ENCODE data around the gene CPEB1.

CPEB1 gene

DNA sequence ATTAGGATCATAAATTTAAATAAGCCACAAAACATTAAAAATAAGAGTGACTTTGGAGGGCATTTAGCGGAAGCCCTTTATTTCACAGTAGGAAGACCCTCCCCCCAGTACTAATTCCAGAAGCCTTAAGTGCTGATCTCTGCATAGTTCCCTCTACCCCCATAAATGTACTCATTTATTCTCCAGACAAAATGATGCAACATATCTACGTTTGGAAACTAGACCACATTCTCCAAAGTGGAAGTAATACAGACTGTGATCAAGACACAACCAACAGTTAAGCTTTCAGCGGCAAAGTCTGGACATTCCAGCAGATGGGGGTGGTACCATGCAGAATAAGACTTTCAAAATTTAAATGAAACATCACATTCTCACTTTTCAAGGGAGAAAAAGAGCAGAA is 62.1 kb downstream of the CPEB1 start:
- FAIRE-seq = no peak

DNA sequence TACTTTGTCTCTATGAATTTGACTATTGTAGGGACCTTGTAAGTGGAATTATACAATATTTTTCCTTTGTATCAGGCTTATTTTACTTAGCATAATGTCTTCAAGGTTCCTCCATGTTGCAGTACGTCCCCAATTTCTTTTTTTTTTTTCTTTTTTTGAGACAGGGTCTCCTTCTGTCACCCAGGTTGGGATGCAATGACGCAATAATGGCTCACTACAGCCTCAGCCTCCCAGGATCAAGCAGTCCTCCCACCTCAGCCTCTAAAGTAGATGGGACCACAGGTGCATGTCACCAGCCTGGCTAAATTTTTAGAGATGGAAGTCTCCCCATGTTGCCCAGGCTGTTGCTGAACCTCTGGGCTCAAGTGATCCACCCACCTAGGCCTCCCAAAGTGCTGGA is 66.5 kb downstream of the CPEB1 start:
- no peak for FAIRE-seq

DNA sequence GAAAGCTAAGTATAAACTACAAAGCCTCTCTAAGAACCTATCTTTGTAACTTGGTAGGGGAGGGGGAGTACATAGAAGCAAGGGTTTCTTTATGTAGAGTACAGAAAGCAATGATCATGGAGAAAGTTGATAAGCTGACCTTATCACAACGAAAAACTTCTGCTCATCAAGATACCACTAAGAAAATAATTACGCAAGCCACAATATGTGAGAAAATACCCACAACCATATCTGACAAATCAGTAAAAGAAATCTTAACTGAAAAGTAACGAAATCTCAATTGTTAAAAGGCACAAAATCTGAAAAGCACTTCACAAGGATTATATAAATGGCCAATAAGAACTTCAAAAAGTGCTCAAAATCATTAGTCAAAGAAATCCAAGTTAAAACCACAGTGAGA is 71.8 kb downstream of the CPEB1 start:
- no peak for FAIRE-seq

DNA sequence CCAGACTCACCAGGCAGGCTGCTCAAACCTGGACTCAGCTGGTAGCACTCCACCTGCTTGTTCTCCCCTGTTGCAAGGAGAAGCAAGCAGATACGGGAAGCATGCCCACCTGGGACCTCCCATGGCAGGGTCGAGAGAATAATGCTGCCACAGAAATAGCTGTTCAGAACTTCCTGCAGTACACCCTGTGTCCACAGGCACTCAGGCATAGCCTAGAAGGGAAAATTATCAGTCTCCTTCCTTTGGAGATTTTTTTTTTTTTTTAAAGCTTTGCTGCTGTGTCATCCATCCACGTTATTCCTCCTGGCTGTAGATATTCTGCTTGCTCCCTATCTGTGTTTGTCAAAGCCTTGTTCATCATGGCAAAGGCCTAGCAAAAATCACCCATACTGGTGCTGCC is 74.2 kb downstream of the CPEB1 start:
- FAIRE-seq = no peak

DNA sequence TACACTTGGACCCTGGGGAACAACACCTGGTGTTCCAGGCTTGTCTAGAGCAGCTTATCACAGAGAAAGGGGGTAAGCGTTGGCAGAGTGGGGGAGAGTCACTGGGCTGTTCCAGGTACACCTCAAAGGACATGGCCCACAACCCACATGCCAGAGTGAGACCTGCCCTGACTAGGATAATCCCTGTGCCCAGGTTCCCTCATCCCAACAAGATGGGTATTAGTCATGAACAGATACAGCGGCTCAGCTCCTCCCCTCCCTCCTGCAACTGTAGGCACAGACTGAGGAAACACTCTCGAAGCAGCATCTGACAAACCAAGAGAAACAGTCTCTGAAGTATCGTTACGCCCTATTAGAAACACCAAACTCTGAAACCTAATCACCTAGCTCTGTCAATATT is 74.9 kb downstream of the CPEB1 start:
- FAIRE-seq = no peak

DNA sequence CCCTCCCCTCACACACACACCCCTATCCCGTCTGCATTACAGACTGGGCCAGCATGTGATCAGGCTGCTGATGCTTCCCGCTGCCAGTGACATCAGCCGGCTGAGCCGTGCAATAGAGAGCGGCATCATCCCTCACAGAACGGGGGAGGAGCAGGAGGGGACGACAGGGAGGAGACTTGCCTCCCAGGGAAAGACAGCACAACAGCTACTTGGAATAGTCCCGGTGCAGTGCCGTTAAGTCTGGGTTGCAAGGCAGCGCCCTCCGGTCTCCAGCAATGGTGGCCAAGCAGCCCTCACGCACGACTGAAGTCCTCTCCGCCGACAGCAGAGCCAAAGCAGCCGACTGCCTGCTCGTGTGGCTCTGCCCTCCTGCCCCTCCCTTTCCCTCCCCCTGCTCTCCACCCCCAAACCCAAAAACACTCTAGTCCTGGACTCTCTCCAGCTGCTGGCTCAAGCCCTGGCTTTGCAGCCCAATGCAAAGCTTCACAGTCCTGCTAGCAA is 75.4 kb downstream of the CPEB1 start:
- FAIRE-seq = no peak

DNA sequence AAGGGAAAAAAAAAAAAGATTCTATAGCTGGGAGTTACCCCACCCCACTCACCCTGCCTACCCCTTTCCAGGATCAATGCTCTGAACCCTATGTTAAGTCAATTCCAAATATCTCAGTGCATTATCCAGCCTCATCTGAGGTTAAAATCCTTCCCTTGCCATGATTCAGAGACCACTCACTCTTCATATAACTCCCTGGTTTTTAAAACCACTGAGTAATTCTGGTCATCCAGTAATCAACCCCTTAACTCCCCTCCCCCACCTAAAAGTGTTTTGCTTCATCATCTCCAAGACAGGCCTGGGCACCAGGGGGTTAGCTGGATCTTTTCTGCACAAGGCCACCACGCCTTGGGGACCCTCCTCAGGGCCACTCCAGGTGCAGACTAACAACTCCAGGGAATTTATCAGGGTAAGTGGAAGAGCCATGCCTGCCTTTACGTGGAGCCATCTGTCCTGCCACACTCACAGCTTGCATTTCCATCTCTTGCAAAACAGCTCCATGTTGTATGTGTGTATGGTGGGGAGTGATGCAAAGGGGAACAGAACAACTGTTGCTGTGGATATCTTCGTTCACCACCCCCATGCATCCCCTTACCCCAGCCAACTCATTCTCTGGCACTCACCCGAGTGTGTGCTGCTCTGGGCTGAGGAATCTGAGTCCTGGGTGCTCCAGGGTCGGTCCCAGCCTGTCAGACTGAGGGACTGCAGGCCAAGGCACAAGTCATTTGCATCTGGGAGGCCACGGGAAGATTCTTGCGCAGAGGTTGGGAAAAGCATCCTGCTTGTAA is 76.2 kb downstream of the CPEB1 start:
- FAIRE-seq = no peak

DNA sequence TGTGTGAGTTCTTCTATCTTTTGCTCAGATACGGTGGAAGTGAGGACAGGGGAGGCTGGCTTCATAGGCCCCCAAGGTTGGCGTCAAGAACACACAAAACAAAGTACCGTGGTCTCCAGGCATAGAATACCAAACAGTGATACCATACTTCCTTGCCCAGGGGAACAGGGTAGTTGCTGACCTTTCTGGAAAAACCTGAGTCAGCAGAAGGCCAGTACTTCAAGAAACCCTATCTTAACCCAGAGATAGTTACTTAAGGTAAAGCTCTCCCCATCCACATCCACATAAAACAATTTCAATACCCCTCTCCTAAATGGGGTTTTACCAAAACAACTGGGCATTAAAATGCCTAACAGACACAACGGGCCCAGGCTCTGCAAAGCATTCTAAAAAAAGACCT is 77.3 kb downstream of the CPEB1 start:
- FAIRE-seq = no peak

DNA sequence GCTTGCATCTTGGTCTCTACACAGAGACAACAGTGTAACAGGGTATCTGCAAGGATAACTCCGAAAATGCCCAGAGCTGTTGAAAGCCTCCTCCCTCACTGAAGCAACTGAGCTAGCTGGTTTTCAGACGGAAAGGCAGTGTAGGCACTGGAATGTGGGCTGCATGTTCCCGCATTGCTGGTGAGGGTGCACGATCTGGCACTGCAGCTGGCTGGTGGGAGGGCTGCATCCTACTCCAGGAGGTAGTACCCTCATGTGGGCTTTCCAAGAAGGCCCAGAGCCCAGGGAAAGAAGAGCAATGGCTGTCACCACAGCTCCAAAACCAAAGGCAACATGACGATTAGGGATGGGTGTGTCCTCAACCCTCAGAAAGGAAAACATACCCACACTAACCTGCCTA is 78.2 kb downstream of the CPEB1 start:
- FAIRE-seq = no peak

DNA sequence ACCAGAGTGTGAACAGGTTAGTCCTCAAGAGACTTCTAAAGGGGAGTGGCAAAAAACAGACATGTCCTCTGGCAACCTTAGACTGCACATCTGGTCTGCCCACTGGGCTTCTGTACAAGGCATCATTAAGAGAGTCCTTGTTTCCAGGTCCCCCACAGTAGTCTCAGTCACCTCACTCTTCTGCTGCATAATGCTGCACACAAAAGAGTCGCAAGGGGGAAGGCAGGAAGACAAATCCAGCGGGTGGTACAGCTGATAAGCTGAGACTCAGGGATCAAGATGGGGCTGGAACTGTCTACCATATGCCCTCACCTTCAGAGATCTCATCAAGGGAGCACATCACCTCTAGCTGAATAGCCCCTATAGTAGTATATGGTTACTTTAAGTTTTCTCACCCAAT is 79.5 kb downstream of the CPEB1 start:
- FAIRE-seq = no peak

DNA sequence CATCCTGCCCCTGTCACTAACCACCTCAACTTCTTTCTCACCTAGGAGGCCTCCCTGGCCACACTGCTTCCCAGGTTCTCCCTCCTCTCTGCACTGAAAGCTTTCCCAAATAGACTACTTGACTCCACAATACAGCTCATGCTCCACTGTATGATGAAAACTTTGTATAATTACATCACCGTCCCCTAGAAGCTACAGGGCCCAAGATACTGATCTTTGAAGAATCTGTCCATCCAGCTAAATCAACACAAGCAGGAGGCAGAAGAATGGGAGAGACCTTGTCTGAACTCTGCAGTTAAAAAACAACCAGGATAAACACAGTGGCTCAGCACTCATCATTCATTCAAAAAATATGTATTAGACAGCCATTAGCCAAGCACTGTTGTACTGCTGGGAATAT is 80.5 kb downstream of the CPEB1 start:
- no peak for FAIRE-seq

DNA sequence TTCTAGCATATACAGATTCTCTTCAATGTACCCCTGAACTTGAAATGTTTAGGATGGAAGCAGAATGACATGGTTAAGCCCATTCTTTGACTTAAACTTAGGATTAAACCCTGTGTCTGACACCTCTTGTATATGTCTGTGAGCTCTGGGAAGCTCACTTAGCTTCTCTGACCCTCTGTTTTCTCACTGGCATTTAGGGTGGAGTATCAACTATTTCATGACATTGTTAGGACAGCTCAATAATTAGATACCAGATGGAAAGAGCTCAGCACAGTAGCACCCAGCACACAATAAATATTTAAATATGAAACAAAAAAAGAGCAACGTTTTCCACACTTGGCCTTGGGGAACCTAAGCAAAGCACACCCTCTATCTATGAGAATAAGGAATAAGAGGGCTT is 88.7 kb downstream of the CPEB1 start:
- FAIRE-seq = no peak

DNA sequence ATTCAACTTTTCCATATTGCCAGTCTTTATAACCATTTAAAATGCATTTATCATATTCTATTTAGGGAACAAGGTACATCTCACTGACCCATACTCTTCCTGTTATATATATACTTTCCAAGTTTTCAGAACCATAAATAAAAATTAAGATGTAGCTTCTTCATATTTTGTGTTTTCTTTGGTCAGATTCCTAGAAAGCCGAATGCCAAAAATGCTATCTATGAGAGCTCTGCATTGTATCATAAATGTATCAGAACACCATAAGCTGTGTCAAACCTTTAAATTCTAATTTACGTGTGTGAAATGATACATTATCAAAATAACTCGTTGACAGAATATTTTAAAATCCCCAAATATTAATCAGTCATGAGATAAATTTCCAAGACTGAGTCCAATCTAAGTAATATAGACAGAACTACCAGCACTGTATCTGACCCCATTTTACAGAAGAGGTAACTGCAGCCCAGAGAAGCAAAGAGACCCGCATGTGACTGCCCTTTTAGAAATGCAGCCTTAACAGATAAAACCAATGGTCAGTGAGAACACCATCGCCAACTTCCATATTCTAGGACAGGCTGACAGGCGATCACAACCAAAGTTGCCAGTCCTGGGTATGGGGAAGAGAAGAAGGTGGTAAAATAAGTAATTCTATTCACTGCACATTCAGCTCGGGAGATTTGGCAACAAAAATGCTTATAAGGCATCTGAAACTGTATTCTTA is 90.7 kb downstream of the CPEB1 start:
- no peak for FAIRE-seq

DNA sequence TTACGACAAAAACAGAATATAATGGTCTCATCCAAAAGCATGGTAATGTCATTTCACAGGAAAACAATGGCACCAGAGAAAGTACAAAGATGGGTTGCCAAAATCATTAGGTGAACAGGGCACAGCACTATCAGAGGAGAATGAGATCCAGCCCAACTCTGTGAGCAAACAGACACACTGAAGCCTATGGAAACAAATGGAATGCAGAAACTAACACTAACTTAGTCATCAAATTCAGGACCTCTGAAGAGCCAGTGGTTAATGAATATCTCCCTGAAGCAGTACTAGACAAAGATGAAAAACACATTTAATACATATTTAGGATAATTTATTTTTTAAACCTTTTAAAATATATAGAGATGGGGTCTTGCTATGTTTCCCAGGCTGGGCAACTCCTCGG is 92.3 kb downstream of the CPEB1 start:
- no peak for FAIRE-seq

DNA sequence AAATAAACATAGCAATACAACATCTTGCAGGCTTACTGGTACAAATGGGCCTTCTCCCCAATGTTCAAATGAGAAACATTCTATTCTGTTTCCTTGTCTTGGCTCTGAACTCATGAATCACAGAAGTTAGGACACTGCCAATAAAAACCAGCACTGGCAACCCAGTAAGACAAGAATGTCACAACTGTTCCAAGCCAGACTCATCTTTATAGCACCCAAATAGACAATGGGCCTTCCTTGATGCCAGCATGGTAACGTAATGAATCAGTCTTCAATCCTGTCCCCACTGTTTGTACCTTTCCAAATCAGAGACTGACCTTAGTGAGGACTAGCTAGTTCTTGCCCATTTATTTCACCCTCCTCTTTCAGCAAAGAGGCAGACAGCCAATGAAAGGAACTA is 92.8 kb downstream of the CPEB1 start:
- no peak for FAIRE-seq

DNA sequence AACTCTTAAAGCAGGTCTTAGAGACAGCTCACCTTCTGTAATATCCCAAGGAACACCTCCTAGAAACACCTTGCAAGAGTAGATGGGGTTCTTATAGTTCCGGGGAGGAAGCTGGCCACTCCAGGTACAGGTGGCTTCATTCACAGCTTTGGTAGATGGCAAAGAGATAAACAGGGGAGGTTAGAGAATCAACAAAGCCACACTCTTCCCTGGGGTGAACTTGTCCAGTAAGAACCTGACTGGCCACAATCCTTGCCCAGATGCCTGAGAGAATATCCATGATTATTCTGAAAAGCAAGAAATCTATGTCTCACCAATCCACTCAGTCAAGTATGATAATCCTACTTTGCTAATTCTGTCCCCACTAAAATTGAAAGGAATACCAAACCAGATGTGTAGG is 93.3 kb downstream of the CPEB1 start:
- FAIRE-seq = no peak

DNA sequence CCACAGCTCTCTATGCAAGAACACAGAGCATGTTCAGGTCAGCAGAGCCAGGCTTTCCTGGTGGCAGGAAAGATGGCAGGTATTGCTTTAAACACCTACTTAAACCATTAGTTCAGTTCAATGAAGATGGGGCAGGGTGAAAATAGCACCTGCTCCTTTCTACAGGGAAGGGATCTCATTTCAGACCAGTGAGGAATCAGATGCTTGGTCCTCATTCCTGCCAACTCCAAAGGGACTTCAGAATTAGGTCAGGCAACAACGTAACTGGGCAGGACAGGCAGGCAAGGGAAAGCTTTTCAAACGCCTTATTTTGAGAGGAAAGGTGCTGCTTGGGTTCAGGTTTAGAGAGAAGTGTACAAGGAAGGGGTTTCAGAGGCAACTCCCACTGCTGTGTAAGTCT is 94.3 kb downstream of the CPEB1 start:
- no peak for FAIRE-seq

DNA sequence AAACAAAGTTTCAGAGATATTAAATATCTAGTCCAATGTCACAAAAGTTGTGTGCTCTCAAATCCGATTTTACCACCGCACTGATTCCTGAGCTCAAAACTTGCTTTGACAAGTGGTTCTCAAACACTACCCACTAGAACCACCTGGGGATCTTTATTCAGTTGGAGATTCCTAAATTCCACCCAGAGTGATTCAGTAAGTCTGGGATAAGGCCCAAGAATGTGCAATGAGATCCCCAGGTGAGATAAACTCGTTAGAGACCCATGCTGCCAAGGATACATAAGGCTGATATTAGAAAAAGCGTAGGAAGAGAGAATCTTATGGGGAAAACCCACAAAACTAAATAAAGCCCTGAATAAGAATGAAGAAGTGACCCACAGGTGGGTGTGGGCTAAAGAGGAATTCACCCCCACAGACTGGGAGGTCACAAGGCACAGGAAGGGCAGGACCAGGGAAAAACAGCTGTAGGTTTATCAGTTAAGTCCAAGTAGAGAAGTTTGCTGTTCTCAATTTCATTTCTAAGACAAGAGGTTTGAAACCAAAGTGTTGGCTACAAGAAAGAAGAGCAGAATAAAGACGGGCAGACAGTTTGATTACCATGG is 95.4 kb downstream of the CPEB1 start:
- FAIRE-seq = no peak

DNA sequence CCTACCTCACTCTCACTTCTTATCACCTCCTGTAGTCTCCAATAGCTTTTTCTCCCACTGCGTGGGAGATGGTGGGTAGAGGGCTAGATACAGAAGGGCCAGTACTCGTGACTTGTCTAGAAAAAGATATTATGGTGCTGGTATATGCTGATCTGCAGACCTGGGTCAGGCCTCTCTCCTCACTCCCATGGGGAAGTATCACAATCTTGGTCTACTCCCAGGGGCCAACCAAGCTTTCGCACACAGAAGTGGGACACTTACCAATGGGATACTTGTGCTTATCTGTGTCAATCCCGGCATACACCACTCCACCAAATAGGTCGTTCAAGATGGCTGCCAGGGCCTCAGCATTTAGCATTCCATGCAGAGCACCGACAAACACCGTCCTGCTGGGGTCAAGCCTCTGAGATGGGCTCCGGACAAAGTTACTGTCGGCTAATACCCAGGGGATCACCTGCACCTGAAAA is 97.9 kb downstream of the CPEB1 start:
- no peak for FAIRE-seq

DNA sequence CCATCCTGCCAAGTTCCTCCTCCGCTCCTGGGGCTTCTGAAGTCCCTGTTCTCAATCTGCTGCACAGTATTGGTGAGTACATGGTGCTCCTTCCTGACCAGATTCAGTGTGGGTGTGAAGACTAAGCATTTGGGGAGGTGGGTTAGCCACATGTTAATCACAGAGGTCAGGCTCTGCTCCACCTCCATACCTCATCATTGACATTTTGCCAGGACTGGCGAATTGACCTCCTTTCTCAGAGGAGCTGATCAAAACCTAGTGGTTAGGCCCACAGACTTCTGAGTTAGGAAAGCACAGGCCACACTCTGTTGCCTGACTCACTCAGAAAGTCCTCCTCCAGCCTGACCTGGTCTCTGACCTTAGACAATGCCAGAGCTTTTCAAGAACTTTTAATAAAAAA is 98.5 kb downstream of the CPEB1 start:
- no peak for FAIRE-seq

DNA sequence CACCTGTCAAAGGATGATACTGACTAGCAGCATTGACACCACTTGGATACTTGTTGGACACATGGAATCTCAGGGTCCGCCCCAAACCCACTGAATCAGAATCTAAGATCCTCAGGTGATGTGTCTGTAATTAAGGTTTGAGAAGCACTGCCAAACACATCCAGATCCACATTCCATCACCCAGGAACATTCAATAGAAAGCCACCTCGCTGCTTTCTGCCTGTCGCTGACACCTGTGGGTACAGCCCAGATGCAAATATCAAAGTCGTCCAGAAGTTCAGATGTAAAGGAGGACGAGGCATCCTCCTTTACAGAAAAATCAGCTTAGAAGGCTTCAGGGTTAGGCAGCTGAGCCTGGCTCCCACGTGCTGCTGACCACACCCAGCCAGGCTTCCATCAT is 101.7 kb downstream of the CPEB1 start:
- FAIRE-seq = no peak

DNA sequence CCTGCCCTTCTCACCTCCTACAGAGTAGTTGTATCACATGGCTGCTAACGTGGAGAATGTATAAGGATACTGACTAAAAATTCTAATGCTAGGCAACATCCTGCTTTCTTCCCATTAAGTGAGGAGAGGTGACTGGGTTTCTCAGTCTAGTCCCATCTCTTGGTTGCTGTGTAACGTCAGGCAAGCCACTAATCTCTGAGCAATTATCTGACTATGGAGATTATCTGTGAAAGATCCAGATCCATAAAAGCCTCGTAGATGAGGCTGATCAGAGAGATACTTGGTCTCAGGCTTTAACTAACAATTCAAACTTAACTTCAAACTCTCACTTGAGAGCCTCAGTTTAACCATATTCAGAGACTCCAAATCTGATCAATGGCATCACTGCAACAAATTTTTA is 102.2 kb downstream of the CPEB1 start:
- FAIRE-seq = no peak

DNA sequence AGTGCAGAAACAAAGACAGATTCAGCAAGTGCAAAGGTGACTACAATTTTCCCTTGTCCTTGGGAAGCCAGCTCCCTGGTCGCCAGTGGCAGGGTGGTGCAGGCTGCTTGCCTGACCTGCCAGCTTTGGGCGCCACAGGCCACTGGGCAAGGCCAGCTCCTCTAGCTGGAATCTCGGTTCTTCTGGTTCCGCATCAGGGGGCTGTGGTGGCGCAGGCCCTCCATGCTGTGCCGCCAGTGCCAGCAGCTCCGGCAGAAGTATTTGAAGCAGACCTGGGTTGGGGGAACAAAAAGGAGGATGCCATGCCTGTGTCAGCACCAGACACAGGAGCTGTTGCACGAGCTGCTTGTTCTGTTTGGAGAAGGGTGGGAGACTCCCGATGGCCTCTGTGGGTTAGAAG is 102.7 kb downstream of the CPEB1 start:
- no peak for FAIRE-seq

DNA sequence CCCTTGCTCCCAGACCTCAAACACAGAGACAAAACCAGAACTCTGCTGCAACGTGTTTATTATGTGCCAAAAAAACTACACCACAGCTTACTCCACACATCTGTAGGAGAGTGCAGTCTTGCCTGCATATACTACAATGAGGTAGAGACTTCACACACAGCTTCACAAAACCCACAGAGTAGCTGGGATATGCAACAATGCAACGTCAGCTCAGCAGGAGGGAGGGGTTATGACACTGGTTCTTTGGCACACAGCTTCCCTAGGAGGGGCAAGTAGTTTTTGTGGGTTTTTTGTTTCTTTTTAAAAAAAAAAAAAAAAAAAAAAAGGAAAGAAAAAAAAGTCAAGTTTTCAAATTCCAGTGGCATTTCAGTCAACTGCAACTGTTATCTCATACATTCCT is 104.0 kb downstream of the CPEB1 start:
- no peak for FAIRE-seq

Data from A204.1 (cell line).